Spinal cord (tissue), 10 donors: ENCODE measurements around the gene SLC12A7. TPM values are rescaled to one million over a fixed set of nuclear protein-coding genes. Genes with fewer than 3 reads are reported as not detected.
"Not testable (repeated sequence)": the region's sequence is repeated elsewhere in the genome, so short reads cannot be mapped to it uniquely, and the experiment has no call there.

ENCODE experiments used
- DNase-seq, 6 donors: peaks; one replicate each; pipeline versions ENCODE4 v3.0.0 to v3.0.0-alpha.2; 2013 to 2015; ENCODE audit warnings: low spot score in 6 of 6, low read depth in 4 of 6
- H3K27ac ChIP-seq: one replicate; pipeline ENCODE4 v1.5.1; 2013; ENCODE audit warnings: low read depth, low read length, control low read depth
- H3K27me3 ChIP-seq: one replicate; pipeline ENCODE4 v1.6.1; 2013; ENCODE audit warnings: low read length; ENCODE audit not compliant: control insufficient read depth, insufficient read depth
- H3K36me3 ChIP-seq: one replicate; pipeline ENCODE4 v1.6.1; 2013; ENCODE audit warnings: low read length; ENCODE audit not compliant: control insufficient read depth, insufficient read depth
- H3K4me1 ChIP-seq: one replicate; pipeline ENCODE4 v1.6.1; 2013; ENCODE audit warnings: low read length; ENCODE audit not compliant: control insufficient read depth, insufficient read depth
- H3K4me3 ChIP-seq: one replicate; pipeline ENCODE4 v1.5.1; 2013; ENCODE audit warnings: low read depth, low read length, control low read depth
- H3K9me3 ChIP-seq: one replicate; pipeline ENCODE4 v1.6.1; 2013; ENCODE audit warnings: low read length; ENCODE audit not compliant: control insufficient read depth, insufficient read depth
- WGBS: methylation state at CpG from one replicate; pipeline ENCODE4 v1.1.5; 2013; ENCODE audit warnings: missing lambda C conversion rate; ENCODE audit not compliant: insufficient coverage; 5-methylcytosine and 5-hydroxymethylcytosine counted together
- polyA plus RNA-seq, 2 donors: library from polyadenylated mRNA; unstranded; fragments of 120-200 nt; gene quantifications; one replicate each; pipeline ENCODE4 v1.2.1, GENCODE V29; 2013; ENCODE audit not compliant: insufficient read length in 2 of 2
- small RNA-seq: library from RNA; depleted of rRNA; stranded (forward); fragments of <200 nt; gene quantifications from one replicate; pipeline ENCODE3, GENCODE V24; 2014; ENCODE audit warnings: low replicate concordance
- total RNA-seq, 2 donors: library from RNA; depleted of rRNA in 1 of 2; stranded (reverse); fragments of 120-200 nt in 1 of 2; fragments of >200 nt in 1 of 2; gene quantifications; one replicate each; pipeline versions ENCODE4 v1.2.3 to v1.2.4, GENCODE V29; 2013 to 2014
- donor health status: healthy.

The SLC12A7 gene
- total and polyA plus RNA-seq, 4 donors: 8.7 to 21.3 (median 16.4) TPM

DNA sequence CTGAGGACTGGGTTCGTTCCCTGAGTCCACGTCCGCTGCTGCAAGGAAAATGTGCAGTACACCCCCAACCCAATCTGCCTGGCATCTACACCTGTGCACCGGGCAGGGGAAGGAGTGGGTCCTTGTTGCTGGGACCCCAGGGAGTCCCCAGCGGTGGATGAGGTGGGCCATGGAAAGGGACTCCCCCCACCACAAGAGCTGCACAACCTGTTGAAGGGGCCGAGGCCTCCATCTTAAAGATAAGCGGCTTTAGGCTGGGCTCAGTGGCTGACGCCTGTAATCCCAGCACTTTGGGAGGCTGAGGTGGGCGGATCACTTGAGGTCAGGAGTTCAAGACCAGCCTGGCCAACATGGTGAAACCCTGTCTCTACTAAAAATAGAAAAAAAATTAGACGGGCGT is 111.0 kb downstream of the SLC12A7 start:
- peaks cover 38% of the 10 kb centered on the region for H3K4me1 ChIP-seq
- not testable (repeated sequence) for H3K4me3 ChIP-seq, H3K27ac ChIP-seq, DNase-seq, H3K36me3 ChIP-seq, H3K9me3 ChIP-seq
- peaks cover 17% of the 10 kb centered on the region for H3K27me3 ChIP-seq
- WGBS: 95% methylated on average over 9 of the region's 11 CpGs

Small RNAs within 50 kb of the gene (small RNA-seq; reads per million reads assigned to genes)
- not detected for gene MIR4635

Other genes with a start within 250 kb of the SLC12A7 start
- 10 to 100 TPM; 33.4 to 41.5 TPM for gene BRD9, start 219.3 kb downstream of the SLC12A7 start, total RNA-seq
- 10 to 100 TPM; 41.0 to 49.2 TPM for gene BRD9, start 219.3 kb downstream of the SLC12A7 start, polyA plus RNA-seq
- 1 to 10 TPM; 5.8 to 7.3 TPM for gene TRIP13, start 219.2 kb downstream of the SLC12A7 start, total RNA-seq
- 10 to 100 TPM in 1 of 2 donors, 1 to 10 TPM in 1; 9.8 to 10.4 TPM for gene TRIP13, start 219.2 kb downstream of the SLC12A7 start, polyA plus RNA-seq
- 10 to 100 TPM in 1 of 2 donors, 1 to 10 TPM in 1; 5.1 to 11.2 TPM for gene NKD2, start 103.3 kb downstream of the SLC12A7 start, total RNA-seq
- gene NKD2, start 103.3 kb downstream of the SLC12A7 start, polyA plus RNA-seq: 10 to 100 TPM; 19.7 to 25.2 TPM
- under 1 TPM; 0.06 to 0.10 TPM for gene SLC6A19, start 89.5 kb upstream of the SLC12A7 start, total RNA-seq
- under 1 TPM; 0.22 to 0.39 TPM for gene SLC6A19, start 89.5 kb upstream of the SLC12A7 start, polyA plus RNA-seq
- gene SLC6A18, start 113.3 kb upstream of the SLC12A7 start, total RNA-seq: not detected
- gene SLC6A18, start 113.3 kb upstream of the SLC12A7 start, polyA plus RNA-seq: not detected
- under 1 TPM; 0.10 to 0.50 TPM for gene TERT, start 183.0 kb upstream of the SLC12A7 start, total RNA-seq
- gene TERT, start 183.0 kb upstream of the SLC12A7 start, polyA plus RNA-seq: under 1 TPM in 1 of 2 donors, not detected in 1; 0.06 TPM
- gene CLPTM1L, start 233.0 kb upstream of the SLC12A7 start, total RNA-seq: 100 to 1,000 TPM; 105 to 123 TPM
- gene CLPTM1L, start 233.0 kb upstream of the SLC12A7 start, polyA plus RNA-seq: 100 to 1,000 TPM in 1 of 2 donors, 10 to 100 TPM in 1; 98.3 to 104 TPM